ENCODE results near the gene RP2. TPM values are rescaled to one million over a fixed set of nuclear protein-coding genes. Genes with fewer than 3 reads are reported as not detected.

Gene RP2
- total RNA-seq, 1 experiment from 2014 or later = 32.7 TPM

- DNase-seq = peak in 1 of 2 experiments; percentile 32
- H3K4me3 Mint-ChIP-seq (ENCODE audit: unreplicated experiment) = no peak overlapping the region
- H3K9me3 ChIP-seq = no peaks in the 10 kb centered on the region
- intact Hi-C loops (cut with micrococcal nuclease; ENCODE audit: unreplicated experiment) = no loop called here
- H3K9me3 Mint-ChIP-seq (ENCODE audit: unreplicated experiment) = peaks cover 7% of the 10 kb centered on the region
- H3K4me1 Mint-ChIP-seq (ENCODE audit: low read depth, unreplicated experiment) = peaks cover 16% of the 10 kb centered on the region
- CTCF ChIA-PET = interaction anchor here (0.7 kb wide), 1 partner anchor 32 kb away, joined by 5 read pairs; no protein-coding TSS in a partner anchor
- BruUV-seq (replicated peaks) = no TSS peak
- no peak overlapping the region for H3K4me3 ChIP-seq (ENCODE audit: low read depth, low read length)
- POLR2A ChIA-PET = no interaction called here
- H3K4me1 ChIP-seq = peaks cover 12% of the 10 kb centered on the region; the same call in 1 of the 2 replicates
- H3K27me3 Mint-ChIP-seq (ENCODE audit: insufficient read depth, unreplicated experiment) = no peaks in the 10 kb centered on the region
- H3K36me3 Mint-ChIP-seq (ENCODE audit: insufficient read depth, unreplicated experiment) = no peaks in the 10 kb centered on the region
- no peaks in the 10 kb centered on the region for H3K36me3 ChIP-seq (ENCODE audit: control insufficient read depth, insufficient read depth, low read length)
- no peaks in the 10 kb centered on the region for H3K27me3 ChIP-seq (replicated peaks; ENCODE audit: control insufficient read depth, insufficient read depth, low read length)
- no peak overlapping the region for H3K27ac Mint-ChIP-seq (ENCODE audit: unreplicated experiment)
- no peak for TF ChIP-seq CTCF (IDR thresholded peaks at IDR 0.05; ENCODE audit: insufficient read depth in 1 of 2, low read depth in 1 of 2, low read length in 1 of 2, severe bottlenecking in 1 of 2, unreplicated experiment in 1 of 2)
Observed at GRCh38 chrX:46791927-46792809, 44.7 kb upstream of the RP2 start.

GRCh38 chrX:46792810-46793188 is 44.0 kb upstream of the RP2 start:
- no peak overlapping the region for H3K4me3 ChIP-seq (ENCODE audit: low read depth, low read length)
- H3K9me3 Mint-ChIP-seq (ENCODE audit: unreplicated experiment) = peaks cover 5% of the 10 kb centered on the region

More at GRCh38 chrX:46792810-46793188, 44.0 kb upstream of the RP2 start:
- H3K4me1 ChIP-seq = peaks cover 12% of the 10 kb centered on the region; the same call in 1 of the 2 replicates
- no peak for DNase-seq
- Mint-ChIP-seq H3K4me1 (ENCODE audit: low read depth, unreplicated experiment) (peaks cover 16% of the 10 kb centered on the region), H3K4me3 (ENCODE audit: unreplicated experiment) (no peak overlapping the region), H3K27me3 (ENCODE audit: insufficient read depth, unreplicated experiment) (no peaks in the 10 kb centered on the region), H3K36me3 (ENCODE audit: insufficient read depth, unreplicated experiment) (no peaks in the 10 kb centered on the region), H3K27ac (ENCODE audit: unreplicated experiment) (no peak overlapping the region)
- intact Hi-C loops (cut with micrococcal nuclease; ENCODE audit: unreplicated experiment) = no loop called here
- no peak for TF ChIP-seq CTCF (IDR thresholded peaks at IDR 0.05; ENCODE audit: insufficient read depth in 1 of 2, low read depth in 1 of 2, low read length in 1 of 2, severe bottlenecking in 1 of 2, unreplicated experiment in 1 of 2)
- CTCF ChIA-PET = no interaction called here
- no peaks in the 10 kb centered on the region for H3K9me3 ChIP-seq
- no peaks in the 10 kb centered on the region for H3K27me3 ChIP-seq (replicated peaks; ENCODE audit: control insufficient read depth, insufficient read depth, low read length)
- POLR2A ChIA-PET = no interaction called here
- H3K36me3 ChIP-seq (ENCODE audit: control insufficient read depth, insufficient read depth, low read length) = no peaks in the 10 kb centered on the region
- BruUV-seq (replicated peaks) = no TSS peak

Data from Caco-2 (cell line).